WTC11 (cell line): ENCODE results near the gene PTP4A1. TPM values are rescaled to one million over a fixed set of nuclear protein-coding genes. Genes with fewer than 3 reads are reported as not detected.

Experiments
- ATAC-seq: fragments of 200-7000 bp; cut with Tn5 transposase; 2 replicates; pipeline ENCODE4 v1.10.0; 2021; ENCODE audit warnings: mild to moderate bottlenecking, moderate library complexity
- CTCF ChIA-PET: fragments of 300-600 bp; sonication (Branson Sonifier 250); formaldehyde crosslinking; loops from one replicate; lab custom pipeline; 2021; ENCODE audit warnings: antibody characterized with exemption; lab: Charles Lee
- POLR2A ChIA-PET: fragments of 350-600 bp; sonication (Branson Sonifier 250); formaldehyde crosslinking; loops from one replicate; lab custom pipeline; 2021; ENCODE audit warnings: antibody characterized with exemption; lab: Charles Lee
- DNase-seq: peaks from one replicate; pipeline ENCODE4 v3.0.0; 2021; ENCODE audit warnings: low spot score
- H3K27ac Mint-ChIP-seq: 2 replicates; pipeline ENCODE4 v1.8.0; 2021; ENCODE audit warnings: mixed read lengths
- H3K27me3 Mint-ChIP-seq: 2 replicates; pipeline ENCODE4 v1.8.0; 2021; ENCODE audit warnings: low read depth, mild to moderate bottlenecking, moderate library complexity, mixed read lengths
- H3K36me3 Mint-ChIP-seq: 2 replicates; pipeline ENCODE4 v1.8.0; 2021; ENCODE audit warnings: mixed read lengths
- H3K4me1 Mint-ChIP-seq: 2 replicates; pipeline ENCODE4 v1.8.0; 2022; ENCODE audit warnings: mixed read lengths
- H3K4me3 Mint-ChIP-seq: 2 replicates; pipeline ENCODE4 v1.8.0; 2021; ENCODE audit warnings: mild to moderate bottlenecking, moderate library complexity, mixed read lengths
- H3K9me3 Mint-ChIP-seq: 2 replicates; pipeline ENCODE4 v1.8.0; 2021; ENCODE audit warnings: mixed read lengths
- CREB1 ChIP-seq: sonication (generic); formaldehyde crosslinking; IDR thresholded peaks from 2 replicates; pipeline ENCODE4 v1.8.0; 2023; ENCODE audit warnings: mild to moderate bottlenecking, missing genetic modification reagents
- CREM ChIP-seq: sonication (generic); formaldehyde crosslinking; IDR thresholded peaks from 2 replicates; pipeline ENCODE4 v1.8.1; 2022; ENCODE audit warnings: mild to moderate bottlenecking, missing genetic modification reagents, moderate library complexity
- FOXP1 ChIP-seq: sonication (generic); formaldehyde crosslinking; IDR thresholded peaks from 2 replicates; pipeline ENCODE4 v1.8.0; 2022; ENCODE audit warnings: missing genetic modification reagents, mild to moderate bottlenecking, moderate library complexity, borderline replicate concordance
- GTF2I ChIP-seq: fragments of 250-450 bp; sonication (Bioruptor Pico); conservative IDR thresholded peaks from 2 replicates; pipeline ENCODE4 v1.4.0; 2021; ENCODE audit warnings: mild to moderate bottlenecking
- JUN ChIP-seq: sonication (generic); formaldehyde crosslinking; IDR thresholded peaks from 2 replicates; pipeline ENCODE4 v1.8.0; 2023; ENCODE audit warnings: mild to moderate bottlenecking, missing genetic modification reagents
- OVOL2 ChIP-seq: fragments of 250-450 bp; sonication (Bioruptor Pico); IDR thresholded peaks from 2 replicates; pipeline ENCODE4 v1.9.0; 2021; ENCODE audit warnings: mild to moderate bottlenecking, borderline replicate concordance
- PRRX2 ChIP-seq: fragments of 250-450 bp; sonication (Bioruptor Pico); IDR thresholded peaks from 2 replicates; pipeline ENCODE4 v1.8.0; 2021; ENCODE audit warnings: mild to moderate bottlenecking
- TEAD1 ChIP-seq: sonication (generic); formaldehyde crosslinking; IDR thresholded peaks from 2 replicates; pipeline ENCODE4 v1.8.0; 2022; ENCODE audit warnings: mild to moderate bottlenecking, missing genetic modification reagents
- TP53 ChIP-seq: sonication (generic); formaldehyde crosslinking; IDR thresholded peaks from 2 replicates; pipeline ENCODE4 v1.8.1; 2023; ENCODE audit warnings: mild to moderate bottlenecking, missing genetic modification reagents
- ZNF219 ChIP-seq: sonication (generic); formaldehyde crosslinking; IDR thresholded peaks from 2 replicates; pipeline ENCODE4 v1.8.0; 2023; ENCODE audit warnings: missing genetic modification reagents, mild to moderate bottlenecking, borderline replicate concordance
- ZNF232 ChIP-seq: sonication (generic); formaldehyde crosslinking; IDR thresholded peaks from 2 replicates; pipeline ENCODE4 v1.8.0; 2022; ENCODE audit warnings: mild to moderate bottlenecking, missing genetic modification reagents
- ZNF317 ChIP-seq: sonication (generic); formaldehyde crosslinking; IDR thresholded peaks from 2 replicates; pipeline ENCODE4 v1.8.1; 2023; ENCODE audit warnings: low read depth, mild to moderate bottlenecking, moderate library complexity, missing genetic modification reagents, borderline replicate concordance
- ZNF423 ChIP-seq: fragments of 250-450 bp; sonication (Bioruptor Pico); IDR thresholded peaks from 2 replicates; pipeline ENCODE4 v2.1.2; 2022; ENCODE audit warnings: mild to moderate bottlenecking, moderate library complexity
- total RNA-seq: library from RNA; stranded (reverse); gene quantifications from 3 replicates; pipeline ENCODE4 v1.2.3, GENCODE V29; 2021
- TF ChIP-seq, protein P1 (sequence below): sonication (generic); formaldehyde crosslinking; IDR thresholded peaks from 2 replicates; pipeline ENCODE4 v1.8.0; 2022; ENCODE audit warnings: mild to moderate bottlenecking, missing genetic modification reagents
- TF ChIP-seq, protein P2 (sequence below): sonication (generic); formaldehyde crosslinking; IDR thresholded peaks from 2 replicates; pipeline ENCODE4 v1.8.1; 2022; ENCODE audit warnings: low read depth, mild to moderate bottlenecking, moderate library complexity, missing genetic modification reagents, borderline replicate concordance
- TF ChIP-seq, protein P3 (sequence below): sonication (generic); formaldehyde crosslinking; IDR thresholded peaks from 2 replicates; pipeline ENCODE4 v1.8.1; 2022; ENCODE audit warnings: mild to moderate bottlenecking, missing genetic modification reagents, moderate library complexity, borderline replicate concordance
- TF ChIP-seq, protein P4 (sequence below): fragments of 250-450 bp; sonication (Bioruptor Pico); IDR thresholded peaks from 2 replicates; pipeline ENCODE4 v2.1.2; 2022; ENCODE audit warnings: mild to moderate bottlenecking, moderate library complexity
- TF ChIP-seq, protein P5 (sequence below): fragments of 200-600 bp; IDR thresholded peaks from 2 replicates; pipeline ENCODE4 v1.8.0; 2022; ENCODE audit warnings: antibody characterized with exemption
- TF ChIP-seq, protein P6 (sequence below): sonication (generic); formaldehyde crosslinking; IDR thresholded peaks from 2 replicates; pipeline ENCODE4 v1.8.0; 2022; ENCODE audit warnings: mild to moderate bottlenecking, missing genetic modification reagents
- TF ChIP-seq, protein P7 (sequence below): sonication (generic); formaldehyde crosslinking; IDR thresholded peaks from 2 replicates; pipeline ENCODE4 v1.8.1; 2023; ENCODE audit warnings: mild to moderate bottlenecking, missing genetic modification reagents

The PTP4A1 gene
- total RNA-seq, 1 experiment from 2014 or later = 56.9 TPM

DNA sequence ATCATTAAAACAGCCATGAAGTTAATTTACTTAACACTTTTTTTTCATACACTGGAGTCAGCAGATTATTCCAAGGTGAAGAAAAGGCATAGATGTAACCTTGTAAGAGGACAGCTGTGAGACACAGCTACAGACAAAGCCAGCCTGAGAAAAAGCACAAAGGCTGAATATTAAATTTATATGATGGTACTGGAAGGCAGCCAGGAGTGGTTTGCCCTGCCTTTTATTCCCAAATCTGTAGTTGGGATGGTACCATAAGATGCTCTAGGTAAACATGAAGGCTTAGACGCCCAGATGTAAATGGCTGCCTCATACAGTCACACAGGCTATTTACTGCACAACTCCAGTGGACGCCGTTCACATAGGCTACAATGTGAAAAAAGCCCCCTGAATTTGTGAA lies 42.1 kb upstream of the PTP4A1 start:
- peaks cover 61% of the 10 kb centered on the region for H3K27me3 Mint-ChIP-seq
- H3K4me1 Mint-ChIP-seq = no peaks in the 10 kb centered on the region
- POLR2A ChIA-PET = no interaction called here
- no peak overlapping the region for H3K4me3 Mint-ChIP-seq
- TF ChIP-seq, protein P1, sequence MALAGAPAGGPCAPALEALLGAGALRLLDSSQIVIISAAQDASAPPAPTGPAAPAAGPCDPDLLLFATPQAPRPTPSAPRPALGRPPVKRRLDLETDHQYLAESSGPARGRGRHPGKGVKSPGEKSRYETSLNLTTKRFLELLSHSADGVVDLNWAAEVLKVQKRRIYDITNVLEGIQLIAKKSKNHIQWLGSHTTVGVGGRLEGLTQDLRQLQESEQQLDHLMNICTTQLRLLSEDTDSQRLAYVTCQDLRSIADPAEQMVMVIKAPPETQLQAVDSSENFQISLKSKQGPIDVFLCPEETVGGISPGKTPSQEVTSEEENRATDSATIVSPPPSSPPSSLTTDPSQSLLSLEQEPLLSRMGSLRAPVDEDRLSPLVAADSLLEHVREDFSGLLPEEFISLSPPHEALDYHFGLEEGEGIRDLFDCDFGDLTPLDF (CRISPR knock-in tag) = no peak
- no peak for TF ChIP-seq ZNF317 (CRISPR knock-in tag)
- TF ChIP-seq FOXP1 (CRISPR knock-in tag) = no peak
- TF ChIP-seq PRRX2 = no peak
- TF ChIP-seq ZNF232 (CRISPR knock-in tag) = no peak
- no peak for TF ChIP-seq OVOL2 (CRISPR knock-in tag)
- TF ChIP-seq, protein P2, sequence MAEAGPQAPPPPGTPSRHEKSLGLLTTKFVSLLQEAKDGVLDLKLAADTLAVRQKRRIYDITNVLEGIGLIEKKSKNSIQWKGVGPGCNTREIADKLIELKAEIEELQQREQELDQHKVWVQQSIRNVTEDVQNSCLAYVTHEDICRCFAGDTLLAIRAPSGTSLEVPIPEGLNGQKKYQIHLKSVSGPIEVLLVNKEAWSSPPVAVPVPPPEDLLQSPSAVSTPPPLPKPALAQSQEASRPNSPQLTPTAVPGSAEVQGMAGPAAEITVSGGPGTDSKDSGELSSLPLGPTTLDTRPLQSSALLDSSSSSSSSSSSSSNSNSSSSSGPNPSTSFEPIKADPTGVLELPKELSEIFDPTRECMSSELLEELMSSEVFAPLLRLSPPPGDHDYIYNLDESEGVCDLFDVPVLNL (CRISPR knock-in tag) = no peak
- TF ChIP-seq, all 79 proteins: peak for 0
- DNase-seq = no peak
- Mint-ChIP-seq H3K27ac (no peak overlapping the region), H3K36me3 (no peaks in the 10 kb centered on the region; the same call in 1 of the 2 replicates), H3K9me3 (peaks cover 13% of the 10 kb centered on the region)
- CTCF ChIA-PET = no interaction called here
- no peak for ATAC-seq

DNA sequence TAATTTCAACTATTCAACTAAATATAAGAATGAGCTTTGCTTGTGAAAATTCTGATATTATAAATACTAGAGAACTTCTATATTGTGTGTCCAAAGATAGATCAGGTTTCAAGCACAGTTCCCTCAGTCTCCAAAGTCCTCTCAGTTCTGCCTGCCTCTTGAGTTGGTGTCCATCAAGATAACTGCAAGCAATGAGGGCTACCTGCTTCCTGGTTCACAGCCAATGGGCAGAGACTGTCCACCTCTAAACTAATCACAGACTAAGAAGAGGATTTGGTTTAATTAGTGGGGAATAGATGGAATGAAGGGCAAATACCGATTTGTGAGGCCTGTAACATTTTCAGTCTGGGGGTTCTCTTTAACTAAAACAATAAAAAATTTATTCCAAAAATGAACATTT lies 41.3 kb upstream of the PTP4A1 start:
- ATAC-seq (no peak), DNase-seq (no peak)
- peaks cover 67% of the 10 kb centered on the region for H3K27me3 Mint-ChIP-seq
- TF ChIP-seq TEAD1 (CRISPR knock-in tag) = no peak
- TF ChIP-seq, protein P3, sequence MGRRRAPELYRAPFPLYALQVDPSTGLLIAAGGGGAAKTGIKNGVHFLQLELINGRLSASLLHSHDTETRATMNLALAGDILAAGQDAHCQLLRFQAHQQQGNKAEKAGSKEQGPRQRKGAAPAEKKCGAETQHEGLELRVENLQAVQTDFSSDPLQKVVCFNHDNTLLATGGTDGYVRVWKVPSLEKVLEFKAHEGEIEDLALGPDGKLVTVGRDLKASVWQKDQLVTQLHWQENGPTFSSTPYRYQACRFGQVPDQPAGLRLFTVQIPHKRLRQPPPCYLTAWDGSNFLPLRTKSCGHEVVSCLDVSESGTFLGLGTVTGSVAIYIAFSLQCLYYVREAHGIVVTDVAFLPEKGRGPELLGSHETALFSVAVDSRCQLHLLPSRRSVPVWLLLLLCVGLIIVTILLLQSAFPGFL = no peak
- no peak for TF ChIP-seq CREM
- no peak for TF ChIP-seq ZNF219
- TF ChIP-seq, protein P4, sequence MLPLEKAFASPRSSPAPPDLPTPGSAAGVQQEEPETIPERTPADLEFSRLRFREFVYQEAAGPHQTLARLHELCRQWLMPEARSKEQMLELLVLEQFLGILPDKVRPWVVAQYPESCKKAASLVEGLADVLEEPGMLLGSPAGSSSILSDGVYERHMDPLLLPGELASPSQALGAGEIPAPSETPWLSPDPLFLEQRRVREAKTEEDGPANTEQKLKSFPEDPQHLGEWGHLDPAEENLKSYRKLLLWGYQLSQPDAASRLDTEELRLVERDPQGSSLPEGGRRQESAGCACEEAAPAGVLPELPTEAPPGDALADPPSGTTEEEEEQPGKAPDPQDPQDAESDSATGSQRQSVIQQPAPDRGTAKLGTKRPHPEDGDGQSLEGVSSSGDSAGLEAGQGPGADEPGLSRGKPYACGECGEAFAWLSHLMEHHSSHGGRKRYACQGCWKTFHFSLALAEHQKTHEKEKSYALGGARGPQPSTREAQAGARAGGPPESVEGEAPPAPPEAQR (CRISPR knock-in tag) = no peak
- no peak for TF ChIP-seq TP53 (CRISPR knock-in tag)
- no peak overlapping the region for H3K4me3 Mint-ChIP-seq
- H3K27ac Mint-ChIP-seq = no peak overlapping the region
- H3K4me1 Mint-ChIP-seq = no peaks in the 10 kb centered on the region
- H3K9me3 Mint-ChIP-seq = peaks cover 8% of the 10 kb centered on the region
- no peaks in the 10 kb centered on the region; the same call in 1 of the 2 replicates for H3K36me3 Mint-ChIP-seq
- CTCF ChIA-PET = no interaction called here
- POLR2A ChIA-PET = no interaction called here

DNA sequence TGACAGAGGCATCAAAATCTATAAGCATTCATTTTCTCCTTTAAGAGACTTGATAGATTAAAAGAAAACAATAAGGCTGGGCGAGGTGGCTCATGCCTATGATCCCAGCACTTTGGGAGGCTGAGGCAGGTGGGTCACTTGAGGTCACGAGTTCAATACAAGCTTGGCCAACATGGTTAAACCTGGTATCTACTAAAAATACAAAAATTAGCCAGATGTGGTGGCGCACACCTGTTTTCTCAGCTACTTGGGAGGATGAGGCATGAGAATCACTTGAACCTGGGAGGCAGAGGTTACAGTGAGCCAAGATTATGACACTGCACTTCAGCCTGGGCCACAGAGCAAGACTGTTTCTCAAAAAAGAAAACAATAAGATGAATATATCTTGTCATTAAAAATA lies 39.3 kb upstream of the PTP4A1 start:
- no peaks in the 10 kb centered on the region; the same call in 1 of the 2 replicates for H3K36me3 Mint-ChIP-seq
- CTCF ChIA-PET = no interaction called here
- no peak for DNase-seq
- H3K4me3 Mint-ChIP-seq = no peak overlapping the region
- ATAC-seq = no peak
- peaks cover 76% of the 10 kb centered on the region for H3K27me3 Mint-ChIP-seq
- no peak overlapping the region for H3K27ac Mint-ChIP-seq
- POLR2A ChIA-PET = no interaction called here
- H3K4me1 Mint-ChIP-seq = no peaks in the 10 kb centered on the region
- peaks cover 4% of the 10 kb centered on the region; the same call in 1 of the 2 replicates for H3K9me3 Mint-ChIP-seq
- no peak for TF ChIP-seq TEAD1 (CRISPR knock-in tag)
- no peak for TF ChIP-seq CREB1 (CRISPR knock-in tag)
- TF ChIP-seq, protein P2 (CRISPR knock-in tag) = no peak
- TF ChIP-seq, protein P5, sequence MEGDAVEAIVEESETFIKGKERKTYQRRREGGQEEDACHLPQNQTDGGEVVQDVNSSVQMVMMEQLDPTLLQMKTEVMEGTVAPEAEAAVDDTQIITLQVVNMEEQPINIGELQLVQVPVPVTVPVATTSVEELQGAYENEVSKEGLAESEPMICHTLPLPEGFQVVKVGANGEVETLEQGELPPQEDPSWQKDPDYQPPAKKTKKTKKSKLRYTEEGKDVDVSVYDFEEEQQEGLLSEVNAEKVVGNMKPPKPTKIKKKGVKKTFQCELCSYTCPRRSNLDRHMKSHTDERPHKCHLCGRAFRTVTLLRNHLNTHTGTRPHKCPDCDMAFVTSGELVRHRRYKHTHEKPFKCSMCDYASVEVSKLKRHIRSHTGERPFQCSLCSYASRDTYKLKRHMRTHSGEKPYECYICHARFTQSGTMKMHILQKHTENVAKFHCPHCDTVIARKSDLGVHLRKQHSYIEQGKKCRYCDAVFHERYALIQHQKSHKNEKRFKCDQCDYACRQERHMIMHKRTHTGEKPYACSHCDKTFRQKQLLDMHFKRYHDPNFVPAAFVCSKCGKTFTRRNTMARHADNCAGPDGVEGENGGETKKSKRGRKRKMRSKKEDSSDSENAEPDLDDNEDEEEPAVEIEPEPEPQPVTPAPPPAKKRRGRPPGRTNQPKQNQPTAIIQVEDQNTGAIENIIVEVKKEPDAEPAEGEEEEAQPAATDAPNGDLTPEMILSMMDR = no peak
- TF ChIP-seq, protein P6, sequence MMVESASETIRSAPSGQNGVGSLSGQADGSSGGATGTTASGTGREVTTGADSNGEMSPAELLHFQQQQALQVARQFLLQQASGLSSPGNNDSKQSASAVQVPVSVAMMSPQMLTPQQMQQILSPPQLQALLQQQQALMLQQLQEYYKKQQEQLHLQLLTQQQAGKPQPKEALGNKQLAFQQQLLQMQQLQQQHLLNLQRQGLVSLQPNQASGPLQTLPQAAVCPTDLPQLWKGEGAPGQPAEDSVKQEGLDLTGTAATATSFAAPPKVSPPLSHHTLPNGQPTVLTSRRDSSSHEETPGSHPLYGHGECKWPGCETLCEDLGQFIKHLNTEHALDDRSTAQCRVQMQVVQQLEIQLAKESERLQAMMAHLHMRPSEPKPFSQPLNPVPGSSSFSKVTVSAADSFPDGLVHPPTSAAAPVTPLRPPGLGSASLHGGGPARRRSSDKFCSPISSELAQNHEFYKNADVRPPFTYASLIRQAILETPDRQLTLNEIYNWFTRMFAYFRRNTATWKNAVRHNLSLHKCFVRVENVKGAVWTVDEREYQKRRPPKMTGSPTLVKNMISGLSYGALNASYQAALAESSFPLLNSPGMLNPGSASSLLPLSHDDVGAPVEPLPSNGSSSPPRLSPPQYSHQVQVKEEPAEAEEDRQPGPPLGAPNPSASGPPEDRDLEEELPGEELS (CRISPR knock-in tag) = no peak
- TF ChIP-seq, protein P7, sequence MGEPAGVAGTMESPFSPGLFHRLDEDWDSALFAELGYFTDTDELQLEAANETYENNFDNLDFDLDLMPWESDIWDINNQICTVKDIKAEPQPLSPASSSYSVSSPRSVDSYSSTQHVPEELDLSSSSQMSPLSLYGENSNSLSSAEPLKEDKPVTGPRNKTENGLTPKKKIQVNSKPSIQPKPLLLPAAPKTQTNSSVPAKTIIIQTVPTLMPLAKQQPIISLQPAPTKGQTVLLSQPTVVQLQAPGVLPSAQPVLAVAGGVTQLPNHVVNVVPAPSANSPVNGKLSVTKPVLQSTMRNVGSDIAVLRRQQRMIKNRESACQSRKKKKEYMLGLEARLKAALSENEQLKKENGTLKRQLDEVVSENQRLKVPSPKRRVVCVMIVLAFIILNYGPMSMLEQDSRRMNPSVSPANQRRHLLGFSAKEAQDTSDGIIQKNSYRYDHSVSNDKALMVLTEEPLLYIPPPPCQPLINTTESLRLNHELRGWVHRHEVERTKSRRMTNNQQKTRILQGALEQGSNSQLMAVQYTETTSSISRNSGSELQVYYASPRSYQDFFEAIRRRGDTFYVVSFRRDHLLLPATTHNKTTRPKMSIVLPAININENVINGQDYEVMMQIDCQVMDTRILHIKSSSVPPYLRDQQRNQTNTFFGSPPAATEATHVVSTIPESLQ (CRISPR knock-in tag) = no peak
- no peak for TF ChIP-seq ZNF423 (CRISPR knock-in tag)
- no peak for TF ChIP-seq JUN
- TF ChIP-seq FOXP1 (CRISPR knock-in tag) = no peak
- no peak for TF ChIP-seq GTF2I (CRISPR knock-in tag)
